ENCODE measurements around the gene RAB15. TPM values are rescaled to one million over a fixed set of nuclear protein-coding genes. Genes with fewer than 3 reads are reported as not detected.

RAB15 gene
- total RNA-seq, 1 experiment from 2014 or later: 3.3 TPM

DNA sequence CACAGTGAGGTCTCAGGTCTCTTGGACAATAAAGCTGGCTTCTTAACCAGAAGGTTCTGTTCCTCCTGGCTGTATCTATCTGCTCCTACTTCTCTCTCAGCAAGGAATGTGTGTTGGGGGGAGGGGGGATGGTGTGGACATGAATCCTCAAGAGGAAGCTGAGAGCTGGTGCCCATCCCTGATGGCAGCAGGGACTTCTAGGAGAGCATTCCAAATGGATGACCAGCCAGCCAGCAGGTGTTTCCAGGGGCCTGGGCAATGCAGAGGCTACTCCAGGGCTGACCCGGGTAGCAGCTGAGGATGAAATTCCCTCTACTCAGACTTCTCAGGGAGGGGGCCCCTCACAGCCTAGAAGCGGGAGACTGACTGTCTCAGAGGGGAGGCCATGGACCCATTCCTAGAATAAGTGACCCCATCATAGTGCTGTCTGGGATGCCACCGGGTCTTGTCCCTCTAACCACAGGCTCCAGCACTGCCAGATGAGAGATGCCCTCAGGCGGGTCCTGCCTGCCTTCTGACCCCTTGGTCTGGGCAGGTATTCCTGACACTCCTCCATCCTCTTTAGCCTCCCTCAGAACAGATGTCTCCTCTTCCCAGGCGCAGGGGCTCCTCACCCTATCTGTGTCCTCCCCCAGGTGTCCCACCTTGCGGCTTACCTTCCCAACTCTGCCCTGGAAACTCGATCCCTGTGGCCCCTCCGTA lies 1.2 kb downstream of the RAB15 start:
- peak overlapping the region; percentile 85 for H3K4me2 ChIP-seq (ENCODE audit: low read length)
- no peaks in the 10 kb centered on the region for H3K27me3 ChIP-seq (ENCODE audit: insufficient read depth, low read length)
- H3K27ac ChIP-seq (ENCODE audit: low read depth, low read length): no peak overlapping the region
- H3K9me2 ChIP-seq (ENCODE audit: insufficient read depth): no peaks in the 10 kb centered on the region
- peaks cover 34 to 40% of the 10 kb centered on the region in 2 experiments for H3K4me1 ChIP-seq (ENCODE audit: control insufficient read depth in 1 of 2, insufficient read depth in 2 of 2, low read length in 2 of 2)
- H2AFZ ChIP-seq (ENCODE audit: low read depth, low read length, poor library complexity, severe bottlenecking): no peak overlapping the region
- TF ChIP-seq, protein P1, sequence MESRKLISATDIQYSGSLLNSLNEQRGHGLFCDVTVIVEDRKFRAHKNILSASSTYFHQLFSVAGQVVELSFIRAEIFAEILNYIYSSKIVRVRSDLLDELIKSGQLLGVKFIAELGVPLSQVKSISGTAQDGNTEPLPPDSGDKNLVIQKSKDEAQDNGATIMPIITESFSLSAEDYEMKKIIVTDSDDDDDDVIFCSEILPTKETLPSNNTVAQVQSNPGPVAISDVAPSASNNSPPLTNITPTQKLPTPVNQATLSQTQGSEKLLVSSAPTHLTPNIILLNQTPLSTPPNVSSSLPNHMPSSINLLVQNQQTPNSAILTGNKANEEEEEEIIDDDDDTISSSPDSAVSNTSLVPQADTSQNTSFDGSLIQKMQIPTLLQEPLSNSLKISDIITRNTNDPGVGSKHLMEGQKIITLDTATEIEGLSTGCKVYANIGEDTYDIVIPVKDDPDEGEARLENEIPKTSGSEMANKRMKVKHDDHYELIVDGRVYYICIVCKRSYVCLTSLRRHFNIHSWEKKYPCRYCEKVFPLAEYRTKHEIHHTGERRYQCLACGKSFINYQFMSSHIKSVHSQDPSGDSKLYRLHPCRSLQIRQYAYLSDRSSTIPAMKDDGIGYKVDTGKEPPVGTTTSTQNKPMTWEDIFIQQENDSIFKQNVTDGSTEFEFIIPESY (IDR thresholded peaks at IDR 0.05; ENCODE audit: extremely low read depth, insufficient replicate concordance, low read length): no peak
- TF ChIP-seq ZFX (IDR thresholded peaks at IDR 0.05) (no peak), MAX (IDR thresholded peaks at IDR 0.05) (no peak), ZNF274 (IDR thresholded peaks at IDR 0.05; ENCODE audit: low read depth, low read length) (no peak), RAD21 (IDR thresholded peaks at IDR 0.05; ENCODE audit: low read depth) (no peak), POLR2A (IDR thresholded peaks at IDR 0.05; ENCODE audit: borderline replicate concordance, extremely low read depth, insufficient read depth, insufficient read length) (no peak)
- ChIA-PET CTCF (interaction anchor here (1.7 kb wide), 1 partner anchor 15 kb away, joined by 6 read pairs; the partner anchor contains the start of gene FNTB), RAD21 (ENCODE audit: low non-redundant PET in 1 of 2, low total read pairs in 2 of 2, uncharacterized antibody in 2 of 2, unreplicated experiment in 2 of 2) (no interaction called here), POLR2A (no interaction called here)
- BruUV-seq (replicated peaks): no TSS peak
- H3K9me3 ChIP-seq (ENCODE audit: control insufficient read depth in 1 of 2, insufficient read depth in 1 of 2, low read depth in 1 of 2, low read length in 2 of 2): no peaks in the 10 kb centered on the region
- H3K9ac ChIP-seq (ENCODE audit: low read length): no peak overlapping the region
- H4K20me1 ChIP-seq (ENCODE audit: insufficient read depth): no peaks in the 10 kb centered on the region
- intact Hi-C loops (cut with micrococcal nuclease): no loop called here
- no peaks in the 10 kb centered on the region for H3K36me3 ChIP-seq (ENCODE audit: control insufficient read depth in 1 of 2, insufficient read depth in 2 of 2, low read length in 2 of 2)
- H3K79me2 ChIP-seq (ENCODE audit: insufficient read depth, low read length): no peaks in the 10 kb centered on the region
- DNase-seq (ENCODE audit: low read depth, low spot score) (no peak), ATAC-seq (no peak)
- peak overlapping the region in 1 of 2 experiments; percentile 59; a peak in 1 of 4 replicates for H3K4me3 ChIP-seq (replicated peaks in 1 of 2; ENCODE audit: low read depth in 1 of 2, low read length in 2 of 2)

DNA sequence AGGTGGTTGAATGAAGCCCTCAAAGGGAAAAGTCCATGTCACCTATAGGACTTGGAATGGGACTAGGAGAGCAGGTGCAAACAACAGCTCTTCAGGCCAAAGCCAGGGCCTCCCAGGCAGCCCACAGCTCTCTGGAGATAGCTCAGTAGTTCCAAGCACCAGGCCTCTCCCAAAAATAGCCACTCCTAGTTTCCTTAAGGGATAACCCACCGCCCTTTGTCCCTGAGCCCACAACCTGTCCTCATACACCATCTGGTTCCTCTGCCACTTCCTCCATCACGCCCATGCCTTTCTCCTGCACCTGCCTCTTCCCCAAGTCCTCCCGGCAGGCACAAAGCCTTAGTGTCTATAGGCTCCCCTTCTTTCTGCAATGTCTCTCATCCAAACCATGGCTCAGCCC lies 2.1 kb downstream of the RAB15 start:
- no peaks in the 10 kb centered on the region for H3K9me2 ChIP-seq (ENCODE audit: insufficient read depth)
- ChIA-PET POLR2A (no interaction called here), RAD21 (ENCODE audit: low non-redundant PET in 1 of 2, low total read pairs in 2 of 2, uncharacterized antibody in 2 of 2, unreplicated experiment in 2 of 2) (no interaction called here), CTCF (interaction anchor here (1.7 kb wide), 1 partner anchor 16 kb away, joined by 6 read pairs; the partner anchor contains the start of gene FNTB)
- H3K36me3 ChIP-seq (ENCODE audit: control insufficient read depth in 1 of 2, insufficient read depth in 2 of 2, low read length in 2 of 2): no peaks in the 10 kb centered on the region
- H3K27me3 ChIP-seq (ENCODE audit: insufficient read depth, low read length): no peaks in the 10 kb centered on the region
- H3K4me2 ChIP-seq (ENCODE audit: low read length): no peak overlapping the region
- H4K20me1 ChIP-seq (ENCODE audit: insufficient read depth): no peaks in the 10 kb centered on the region
- H3K27ac ChIP-seq (ENCODE audit: low read depth, low read length): no peak overlapping the region
- H2AFZ ChIP-seq (ENCODE audit: low read depth, low read length, poor library complexity, severe bottlenecking): no peak overlapping the region
- intact Hi-C loops (cut with micrococcal nuclease): no loop called here
- ATAC-seq: no peak
- TF ChIP-seq FOSL1 (IDR thresholded peaks at IDR 0.05; ENCODE audit: low read depth) (no peak), ZFX (IDR thresholded peaks at IDR 0.05) (no peak), POLR2A (IDR thresholded peaks at IDR 0.05; ENCODE audit: borderline replicate concordance, extremely low read depth, insufficient read depth, insufficient read length) (no peak), MAX (IDR thresholded peaks at IDR 0.05) (no peak), EZH2 (IDR thresholded peaks at IDR 0.05) (no peak), SIN3A (IDR thresholded peaks at IDR 0.05; ENCODE audit: low read depth) (no peak), YY1 (IDR thresholded peaks at IDR 0.05; ENCODE audit: extremely low read depth, insufficient replicate concordance, low read depth, low read length) (no peak), EZH2phosphoT487 (IDR thresholded peaks at IDR 0.05; ENCODE audit: borderline replicate concordance) (no peak), ZNF274 (IDR thresholded peaks at IDR 0.05; ENCODE audit: low read depth, low read length) (no peak), EGR1 (IDR thresholded peaks at IDR 0.05; ENCODE audit: low read depth) (no peak), SP1 (IDR thresholded peaks at IDR 0.05; ENCODE audit: low read depth) (no peak), SRF (IDR thresholded peaks at IDR 0.05; ENCODE audit: low read depth) (no peak), JUND (IDR thresholded peaks at IDR 0.05) (no peak), CEBPB (IDR thresholded peaks at IDR 0.05; ENCODE audit: low read depth) (no peak)
- TF ChIP-seq, protein P1 (IDR thresholded peaks at IDR 0.05; ENCODE audit: extremely low read depth, insufficient replicate concordance, low read length): no peak
- peaks cover 34 to 40% of the 10 kb centered on the region in 2 experiments for H3K4me1 ChIP-seq (ENCODE audit: control insufficient read depth in 1 of 2, insufficient read depth in 2 of 2, low read length in 2 of 2)
- H3K4me3 ChIP-seq (replicated peaks in 1 of 2; ENCODE audit: low read depth in 1 of 2, low read length in 2 of 2): no peak overlapping the region
- H3K79me2 ChIP-seq (ENCODE audit: insufficient read depth, low read length): no peaks in the 10 kb centered on the region
- BruUV-seq (replicated peaks): no TSS peak
- DNase-seq (ENCODE audit: low read depth, low spot score): no peak
- H3K9ac ChIP-seq (ENCODE audit: low read length): no peak overlapping the region
- no peaks in the 10 kb centered on the region for H3K9me3 ChIP-seq (ENCODE audit: control insufficient read depth in 1 of 2, insufficient read depth in 1 of 2, low read depth in 1 of 2, low read length in 2 of 2)
